Measurements from ENCODE around the gene CEPT1. TPM values are rescaled to one million over a fixed set of nuclear protein-coding genes. Genes with fewer than 3 reads are reported as not detected.

The CEPT1 gene
- total RNA-seq, 4 donors from 2014 or later = 12.6 to 82.3 (median 35.8) TPM

GRCh38 chr1:111217183-111217910, 77.3 kb downstream of the CEPT1 start:
- DNase-seq = no peak
- Histone ChIP-seq H3K4me3 (no peak overlapping the region), H3K36me3 (no peaks in the 10 kb centered on the region), H3K9me3 (no peaks in the 10 kb centered on the region), H3K4me1 (no peaks in the 10 kb centered on the region), H3K27me3 (no peaks in the 10 kb centered on the region), H3K27ac (no peak overlapping the region)
- TF ChIP-seq CTCF (IDR thresholded peaks at IDR 0.05) = no peak
- no peak for TF ChIP-seq POLR2A (IDR thresholded peaks at IDR 0.05)
- intact Hi-C loops (cut with DNase I; ENCODE audit: low total_unique reads) = no loop called here

- Histone ChIP-seq H3K27ac (no peak overlapping the region), H3K27me3 (no peaks in the 10 kb centered on the region)
Observed at GRCh38 chr1:111218701-111219556, 78.9 kb downstream of the CEPT1 start.

GRCh38 chr1:111219557-111220286, 79.7 kb downstream of the CEPT1 start:
- H3K27ac ChIP-seq = no peak overlapping the region
- H3K4me1 ChIP-seq = no peaks in the 10 kb centered on the region
- intact Hi-C loops (cut with DNase I; ENCODE audit: low total_unique reads) = no loop called here
- H3K27me3 ChIP-seq = no peaks in the 10 kb centered on the region
- TF ChIP-seq CTCF (IDR thresholded peaks at IDR 0.05) = no peak
- TF ChIP-seq POLR2A (IDR thresholded peaks at IDR 0.05) = no peak
- no peak overlapping the region for H3K4me3 ChIP-seq
- no peaks in the 10 kb centered on the region for H3K9me3 ChIP-seq
- H3K36me3 ChIP-seq = no peaks in the 10 kb centered on the region
- no peak for DNase-seq

More at GRCh38 chr1:111218701-111219556, 78.9 kb downstream of the CEPT1 start:
- H3K4me3 ChIP-seq = no peak overlapping the region
- intact Hi-C loops (cut with DNase I; ENCODE audit: low total_unique reads) = no loop called here
- no peaks in the 10 kb centered on the region for H3K4me1 ChIP-seq
- no peak for DNase-seq
- no peaks in the 10 kb centered on the region for H3K36me3 ChIP-seq
- H3K9me3 ChIP-seq = no peaks in the 10 kb centered on the region
- TF ChIP-seq CTCF (IDR thresholded peaks at IDR 0.05) (no peak), POLR2A (IDR thresholded peaks at IDR 0.05) (no peak)

GRCh38 chr1:111220302-111220890, 80.4 kb downstream of the CEPT1 start:
- intact Hi-C loops (cut with DNase I; ENCODE audit: low total_unique reads) = no loop called here
- no peaks in the 10 kb centered on the region for H3K27me3 ChIP-seq
- DNase-seq = no peak
- H3K4me3 ChIP-seq = no peak overlapping the region
- H3K4me1 ChIP-seq = no peaks in the 10 kb centered on the region
- no peaks in the 10 kb centered on the region for H3K36me3 ChIP-seq
- H3K9me3 ChIP-seq = no peaks in the 10 kb centered on the region
- H3K27ac ChIP-seq = no peak overlapping the region
- TF ChIP-seq CTCF (IDR thresholded peaks at IDR 0.05) (no peak), POLR2A (IDR thresholded peaks at IDR 0.05) (no peak)
